Activated T-cell treated with anti-CD3 and anti-CD28 coated beads for 1 hour (primary cell): Measurements from ENCODE around the gene BIRC7.
A peak's percentile ranks its signal among the peaks of the same experiment; 100 is the strongest.
"Not testable (repeated sequence)": the region's sequence is repeated elsewhere in the genome, so short reads cannot be mapped to it uniquely, and the experiment has no call there.

Experiments
- DNase-seq: peaks from one replicate; pipeline ENCODE4 v3.0.0-alpha.2; 2020; ENCODE audit warnings: low read depth

BIRC7 gene

DNA sequence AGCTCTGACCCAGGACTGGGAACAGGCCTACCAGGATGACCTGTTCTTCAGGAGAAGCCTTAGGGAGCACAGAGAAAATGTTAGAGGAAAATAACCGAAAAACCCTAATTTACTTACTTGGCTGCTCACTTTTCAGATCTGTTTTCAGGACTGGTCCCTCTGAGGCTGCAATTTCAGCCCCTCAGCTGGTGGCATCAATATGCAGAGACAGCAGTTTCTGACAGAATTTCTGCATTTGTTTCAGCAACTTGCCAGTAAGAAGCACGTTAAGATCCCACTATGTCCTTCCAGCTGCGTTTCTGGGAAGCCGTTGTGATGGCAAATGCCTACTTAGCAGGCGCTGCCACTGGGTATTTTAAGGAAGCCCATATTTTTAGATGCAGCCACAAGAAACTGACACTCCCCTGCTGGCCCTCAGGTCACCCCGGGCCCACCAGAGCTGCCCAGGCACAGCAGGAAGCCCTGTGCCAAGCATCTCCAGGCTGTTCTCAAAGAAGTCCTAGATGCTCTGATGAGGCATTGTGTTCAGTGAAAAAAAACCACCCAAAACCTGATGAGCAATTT is 27.3 kb upstream of the BIRC7 start:
- DNase-seq = no peak

DNA sequence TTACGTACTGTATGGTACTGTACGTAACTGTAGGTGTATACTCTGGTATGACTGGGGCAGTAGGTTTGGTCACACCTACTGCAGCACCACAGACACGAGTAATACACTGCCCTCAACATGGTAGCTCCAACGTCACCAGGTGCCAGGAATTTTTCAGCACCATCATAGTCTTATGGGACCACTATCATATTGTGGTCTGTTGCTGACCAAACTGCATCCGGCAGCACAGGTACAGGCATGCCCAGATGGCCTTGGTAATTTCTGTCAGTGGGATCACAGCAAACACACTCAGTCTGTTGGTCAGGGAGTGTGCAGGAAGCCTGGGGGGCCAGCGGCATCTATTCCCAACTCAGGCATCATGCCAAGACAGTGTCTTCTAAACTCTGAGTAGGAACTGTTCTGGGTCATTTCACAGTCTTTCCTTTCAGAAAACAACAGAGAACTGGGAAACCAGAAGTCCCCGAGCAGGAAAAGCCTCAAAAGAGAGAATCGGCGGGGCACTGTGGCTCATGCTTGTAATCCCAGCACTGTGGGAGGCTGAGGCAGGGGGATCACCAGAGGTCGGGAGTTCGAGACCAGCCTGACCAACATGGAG is 25.6 kb upstream of the BIRC7 start:
- no peak for DNase-seq

DNA sequence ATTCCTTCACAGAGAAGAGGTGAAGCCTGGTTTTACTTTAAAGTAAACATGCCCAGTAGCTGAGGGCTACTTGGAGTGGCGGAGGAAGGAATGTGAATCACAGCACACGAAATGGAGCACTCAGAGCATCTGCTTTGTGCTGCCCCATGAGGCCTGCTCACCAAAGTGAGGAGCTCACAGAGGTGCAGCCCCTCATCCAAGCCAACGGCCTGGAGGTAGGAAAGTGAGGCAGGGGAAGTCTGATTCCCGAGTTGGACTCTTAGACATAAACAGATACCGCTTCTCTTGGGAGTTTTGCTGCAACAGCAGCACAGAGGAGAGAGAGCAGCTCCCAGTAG is 23.3 kb upstream of the BIRC7 start:
- no peak for DNase-seq

GRCh38 chr20:63212792-63213191 is 22.9 kb upstream of the BIRC7 start:
- DNase-seq = no peak

GRCh38 chr20:63214514-63214913 is 21.2 kb upstream of the BIRC7 start:
- DNase-seq = no peak

- DNase-seq = peak; percentile 19
Measured at GRCh38 chr20:63215101-63216040, 20.3 kb upstream of the BIRC7 start.

DNA sequence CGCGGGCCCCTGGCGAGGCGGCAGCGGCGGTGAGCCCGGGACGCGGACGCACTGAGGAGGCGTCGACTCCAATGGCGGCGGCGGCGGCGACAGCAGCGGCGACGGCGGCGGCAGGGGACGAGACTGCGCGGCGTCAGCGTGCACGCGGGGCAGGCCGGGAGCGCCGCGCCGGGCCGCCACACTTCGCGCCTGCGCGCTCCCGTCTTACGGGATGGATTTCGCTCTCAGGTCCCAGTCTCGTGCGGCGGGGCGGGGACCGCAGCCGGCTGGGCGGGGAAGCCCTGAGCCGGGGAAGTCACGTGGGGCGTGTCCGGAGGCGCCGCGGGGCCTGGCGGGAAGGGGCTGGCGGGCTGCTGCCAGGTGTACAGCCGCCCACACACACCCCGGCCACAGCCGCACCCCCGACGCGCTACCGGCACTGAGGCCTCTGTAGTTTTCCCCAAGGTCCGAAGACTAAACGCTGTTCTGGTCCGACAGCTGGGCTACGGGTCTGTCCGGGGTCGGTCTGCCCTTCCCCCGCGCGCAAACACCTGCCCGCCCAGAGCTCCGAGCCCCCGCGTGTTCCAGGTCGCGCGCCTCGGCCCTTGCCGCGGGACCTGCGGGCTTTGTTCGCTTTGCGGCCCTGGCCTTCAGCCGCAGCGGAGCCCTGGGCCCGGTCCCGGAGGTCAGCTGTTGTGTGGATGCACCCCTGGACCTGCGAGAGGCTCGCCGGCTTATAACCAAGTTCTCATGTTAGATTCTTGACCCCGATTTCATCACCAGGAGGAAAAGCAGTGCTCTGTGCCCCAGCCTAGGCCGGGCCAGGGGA is 19.5 kb upstream of the BIRC7 start, which contains the start of gene YTHDF1:
YTHDF1 (minus strand) TSS at position 91 of the 808 bp plus-strand sequence. CDS start 239 bp downstream, outside the sequence.
- DNase-seq = peak; percentile 92

GRCh38 chr20:63216849-63217471 is 18.7 kb upstream of the BIRC7 start:
- DNase-seq = no peak

DNA sequence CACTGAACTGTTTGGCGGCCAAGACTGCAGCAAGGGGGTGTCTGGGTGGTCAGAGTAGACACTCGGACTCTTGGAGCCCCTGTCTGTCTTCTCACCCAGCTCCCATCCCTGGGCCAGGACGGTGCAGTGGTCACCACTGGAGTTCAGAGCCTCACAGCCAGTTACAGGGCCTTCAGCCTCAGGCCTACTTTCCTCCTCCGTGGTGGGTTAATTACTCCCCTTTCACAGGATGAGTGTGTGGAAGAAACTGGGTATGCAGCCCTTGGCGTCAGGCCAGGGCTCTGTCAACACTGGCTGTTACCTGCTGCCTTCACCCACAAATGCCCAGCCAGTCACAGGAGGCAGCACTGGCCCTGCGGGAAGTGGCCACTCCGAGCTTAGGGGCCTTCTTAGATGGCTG is 18.0 kb upstream of the BIRC7 start:
- no peak for DNase-seq

DNA sequence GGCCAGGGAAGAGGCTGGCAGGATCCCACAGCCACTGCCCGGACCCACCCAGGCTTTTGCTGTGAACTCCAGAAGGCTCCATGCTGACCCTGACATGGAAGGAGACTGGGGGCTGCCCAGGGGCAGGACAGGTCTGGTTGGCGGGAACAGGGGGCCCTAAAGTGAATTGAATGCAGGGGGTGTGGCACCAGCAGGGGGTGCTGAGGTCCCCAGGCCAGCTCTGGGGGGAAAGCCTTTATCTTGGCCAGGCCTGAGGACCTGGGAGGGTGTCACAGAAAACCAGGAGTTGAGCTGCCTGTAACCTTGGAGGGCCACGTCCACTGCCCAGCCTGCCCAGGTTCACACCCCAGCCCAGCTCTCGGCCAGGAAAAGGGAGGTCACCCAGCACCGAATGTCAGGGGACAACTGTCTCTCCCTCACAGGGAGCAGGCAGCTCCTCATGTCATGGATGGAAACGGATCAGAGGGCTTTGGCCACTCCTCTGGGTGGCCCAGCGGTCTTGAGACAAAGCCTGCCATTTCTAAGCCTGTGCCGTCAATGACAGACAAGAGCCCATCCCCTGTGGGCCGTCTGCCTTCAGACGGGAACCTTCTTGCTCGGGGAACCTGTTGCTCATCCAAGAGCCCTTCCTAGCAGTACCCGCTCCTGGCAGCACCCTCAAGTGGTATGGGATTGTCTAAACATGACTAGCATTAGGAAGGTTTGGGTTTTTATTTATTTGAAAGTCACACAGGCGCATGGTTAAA is 16.8 kb upstream of the BIRC7 start:
- no peak for DNase-seq

- DNase-seq = no peak
Measured at GRCh38 chr20:63219447-63219821, 16.3 kb upstream of the BIRC7 start.

DNA sequence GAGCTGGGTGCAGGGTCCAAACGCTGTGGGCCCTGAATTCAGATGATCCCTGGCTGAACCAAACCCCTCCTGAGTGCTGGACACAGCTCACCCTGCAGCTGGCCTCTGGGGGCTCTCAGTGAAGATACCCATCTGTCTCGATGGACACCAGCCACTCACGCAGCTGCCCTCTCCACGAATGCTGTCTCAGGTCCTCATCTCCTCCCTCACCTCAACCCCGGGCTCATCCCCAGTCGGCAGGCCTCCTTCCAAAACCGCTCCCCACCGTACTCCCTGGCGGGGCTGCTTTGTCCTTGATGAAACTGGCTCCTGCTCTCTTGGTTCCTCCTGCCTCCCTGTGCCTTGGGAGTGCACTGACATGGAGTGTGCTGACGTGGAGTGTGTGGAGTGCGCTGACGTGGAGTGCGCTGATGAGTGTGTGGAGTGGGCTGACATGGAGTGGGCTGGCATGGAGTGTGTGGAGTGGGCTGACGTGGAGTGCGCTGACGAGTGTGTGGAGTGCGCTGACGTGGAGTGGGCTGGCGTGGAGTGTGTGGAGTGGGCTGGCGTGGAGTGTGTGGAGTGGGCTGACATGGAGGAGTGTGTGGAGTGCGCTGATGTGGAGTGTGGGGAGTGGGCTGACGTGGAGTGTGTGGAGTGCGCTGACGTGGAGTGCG is 15.7 kb upstream of the BIRC7 start:
- no peak for DNase-seq

GRCh38 chr20:63220696-63221399 is 14.9 kb upstream of the BIRC7 start:
- no peak for DNase-seq

DNA sequence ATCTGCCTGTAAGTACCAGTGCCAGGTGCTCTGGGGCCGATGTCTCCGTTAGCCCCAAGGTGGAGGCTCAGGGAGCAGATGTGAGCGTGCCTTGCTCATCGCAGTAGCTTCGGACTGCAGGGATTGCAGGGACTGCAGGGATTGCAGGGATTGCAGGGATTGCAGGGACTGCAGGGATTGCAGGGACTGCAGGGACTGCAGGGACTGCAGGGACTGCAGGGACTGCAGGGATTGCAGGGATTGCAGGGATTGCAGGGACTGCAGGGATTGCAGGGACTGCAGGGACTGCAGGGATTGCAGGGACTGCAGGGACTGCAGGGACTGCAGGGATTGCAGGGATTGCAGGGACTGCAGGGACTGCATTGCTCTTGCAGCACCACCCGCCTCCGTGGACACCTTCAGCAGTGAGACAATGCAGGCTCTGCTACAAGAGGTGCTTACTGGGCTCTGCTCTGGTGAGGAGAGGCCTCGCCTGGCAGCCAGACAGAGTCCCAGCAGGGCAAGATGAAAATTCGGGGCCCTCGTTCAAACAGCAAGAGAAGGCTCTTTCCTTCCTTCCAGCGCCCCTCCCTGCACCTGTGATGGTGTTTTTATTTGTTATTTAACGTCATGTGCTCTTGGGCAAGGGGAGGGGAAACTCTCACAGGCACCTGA is 14.2 kb upstream of the BIRC7 start:
- not testable (repeated sequence) for DNase-seq

DNA sequence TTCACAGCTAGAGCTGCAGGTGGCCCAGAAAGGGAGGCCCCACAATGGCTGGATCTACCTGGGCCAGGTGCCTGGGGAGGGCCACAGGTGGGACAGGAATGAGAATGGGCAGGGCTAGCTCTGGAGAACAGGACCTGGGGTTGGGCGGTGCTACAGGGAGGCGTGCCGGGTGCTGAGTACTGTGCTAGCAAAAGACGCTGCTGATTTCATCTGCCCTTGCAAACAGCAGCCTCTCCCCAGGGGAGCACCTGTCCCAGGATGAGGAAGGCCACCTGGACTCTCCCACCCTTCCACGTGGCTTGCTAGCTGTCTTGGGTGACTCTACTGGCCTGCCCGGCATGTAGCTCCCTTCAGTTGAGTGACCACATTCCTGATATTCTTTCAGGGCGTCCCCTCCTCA is 13.2 kb upstream of the BIRC7 start:
- DNase-seq = no peak

GRCh38 chr20:63223121-63223825 is 12.4 kb upstream of the BIRC7 start:
- DNase-seq = peak; percentile 30

- DNase-seq = no peak
Measured at GRCh38 chr20:63223826-63224207, 11.9 kb upstream of the BIRC7 start.

DNA sequence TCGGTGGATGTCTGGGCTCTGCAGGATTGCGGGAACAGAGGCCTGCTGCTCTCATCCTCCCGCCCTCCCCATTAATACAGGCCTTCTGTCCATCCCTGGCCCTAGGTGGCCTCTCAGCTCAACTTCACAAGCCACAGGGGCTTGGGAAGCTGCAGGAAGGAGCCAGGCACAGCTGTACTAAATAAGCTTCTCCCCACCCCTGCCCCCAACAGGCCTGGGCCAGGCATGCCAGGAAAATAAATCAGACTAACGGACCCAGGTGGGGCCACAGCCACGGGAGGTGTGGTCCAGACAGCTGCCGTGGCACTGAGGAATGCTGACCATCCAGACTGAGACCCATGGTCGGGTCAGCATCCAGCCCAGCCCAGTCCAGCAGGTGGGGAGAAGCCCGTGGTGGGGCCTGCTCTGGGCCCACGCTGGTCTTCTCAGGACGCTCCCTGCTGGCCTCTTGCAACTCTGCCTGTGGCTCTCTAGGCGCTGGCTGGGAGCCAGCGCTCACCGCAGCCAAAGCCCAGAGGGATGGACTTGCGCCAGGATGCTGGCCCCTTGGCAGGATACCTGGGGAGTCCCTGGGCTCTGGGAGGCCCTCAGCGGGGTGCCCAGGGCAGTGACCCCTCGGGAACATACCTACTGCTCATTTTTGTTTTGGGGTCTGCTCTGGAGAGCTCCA is 11.2 kb upstream of the BIRC7 start:
- no peak for DNase-seq
